Epithelial cell of alveolus of lung (primary cell): ENCODE measurements around the gene LRIG2. TPM values are rescaled to one million over a fixed set of nuclear protein-coding genes. Genes with fewer than 3 reads are reported as not detected.

Source experiments
- total RNA-seq: library from RNA; depleted of rRNA; stranded (reverse); fragments of >200 nt; gene quantifications from 2 replicates; pipeline ENCODE4 v1.2.1, GENCODE V29; 2015

Gene LRIG2
- 7.2 and 9.0 TPM in 2 replicates for total RNA-seq

GRCh38 chr1:113072757-113073478 lies at the start of gene LRIG2:
Gene LRIG2, plus strand, starts transcription at chr1:113073198. Its CDS starts 209 bp downstream, at chr1:113073407.

Other genes with a start within 250 kb of the LRIG2 start
- 72.2 and 92.6 TPM in 2 replicates for gene SLC16A1, start 117.0 kb upstream of the LRIG2 start, total RNA-seq